Large intestine (tissue), 12 donors: ENCODE data around the gene ZNF677. TPM values are rescaled to one million over a fixed set of nuclear protein-coding genes. Genes with fewer than 3 reads are reported as not detected.
A peak's percentile ranks its signal among the peaks of the same experiment; 100 is the strongest.
"Not testable (repeated sequence)": the region's sequence is repeated elsewhere in the genome, so short reads cannot be mapped to it uniquely, and the experiment has no call there.

ENCODE experiments used
- DNase-seq, 2 donors: peaks; one replicate each; pipeline versions ENCODE4 v3.0.0 to v3.0.0-alpha.2; 2013
- H3K27ac ChIP-seq: one replicate; pipeline ENCODE4 v1.5.1; 2013; ENCODE audit warnings: low read length
- H3K27me3 ChIP-seq: 2 replicates; pipeline ENCODE4 v1.6.1; 2013; ENCODE audit warnings: low read length; ENCODE audit not compliant: control insufficient read depth, insufficient read depth
- H3K36me3 ChIP-seq: 2 replicates; pipeline ENCODE4 v1.6.1; 2013; ENCODE audit warnings: low read length; ENCODE audit not compliant: control insufficient read depth, insufficient read depth
- H3K4me1 ChIP-seq: one replicate; pipeline ENCODE4 v1.6.1; 2013; ENCODE audit warnings: low read length; ENCODE audit not compliant: control insufficient read depth, insufficient read depth
- H3K4me3 ChIP-seq: one replicate; pipeline ENCODE4 v1.5.1; 2013; ENCODE audit warnings: low read length
- H3K9me3 ChIP-seq: one replicate; pipeline ENCODE4 v1.6.1; 2013; ENCODE audit warnings: mild to moderate bottlenecking, low read depth, low read length, moderate library complexity; ENCODE audit not compliant: control insufficient read depth
- WGBS: methylation state at CpG from one replicate; pipeline ENCODE4 v1.1.5; 2013; ENCODE audit warnings: low lambda C conversion rate; ENCODE audit not compliant: insufficient coverage; 5-methylcytosine and 5-hydroxymethylcytosine counted together
- long read RNA-seq, 11 donors: transcript quantifications; one replicate each; lab custom pipeline, GENCODE V29; 2026
- polyA plus RNA-seq: library from polyadenylated mRNA; unstranded; fragments of 120-200 nt; gene quantifications from one replicate; pipeline ENCODE4 v1.2.1, GENCODE V29; 2013

The ZNF677 gene
- 27.8 TPM for polyA plus RNA-seq
- long read RNA-seq, donor 1, partial matches to known transcripts, result 0 of 6 reads
- long read RNA-seq, donor 1, other reads (novel, unspliced or antisense), result 0 of 6 reads
- long read RNA-seq, donor 2, transcript ZNF677-209 (1 exons, 3,207 nt), result major isoform, 12 of 19 reads
- long read RNA-seq, donor 2, partial matches to known transcripts, result 0 of 19 reads
- long read RNA-seq, donor 2, other reads (novel, unspliced or antisense), result 0 of 19 reads
- long read RNA-seq, donor 3, transcript ZNF677-209 (1 exons, 3,207 nt), result major isoform, 12 of 23 reads
- long read RNA-seq, donor 3, partial matches to known transcripts, result 0 of 23 reads
- long read RNA-seq, donor 3, other reads (novel, unspliced or antisense), result 0 of 23 reads
- long read RNA-seq, donor 4, partial matches to known transcripts, result 0 of 2 reads
- long read RNA-seq, donor 4, other reads (novel, unspliced or antisense), result 0 of 2 reads
- long read RNA-seq, donor 5, partial matches to known transcripts, result 0 of 4 reads
- long read RNA-seq, donor 5, other reads (novel, unspliced or antisense), result 0 of 4 reads
- long read RNA-seq, donor 6, transcript ZNF677-209 (1 exons, 3,207 nt), result major isoform, 8 of 14 reads
- long read RNA-seq, donor 6, partial matches to known transcripts, result 0 of 14 reads
- long read RNA-seq, donor 6, other reads (novel, unspliced or antisense), result 0 of 14 reads
- long read RNA-seq, donor 7, partial matches to known transcripts, result 0 of 4 reads
- long read RNA-seq, donor 7, other reads (novel, unspliced or antisense), result 0 of 4 reads
- long read RNA-seq, donor 8, transcript ZNF677-209 (1 exons, 3,207 nt), result major isoform, 14 of 19 reads
- long read RNA-seq, donor 8, partial matches to known transcripts, result 0 of 19 reads
- long read RNA-seq, donor 8, other reads (novel, unspliced or antisense), result 0 of 19 reads
- long read RNA-seq, donor 9, transcript ZNF677-209 (1 exons, 3,207 nt), result major isoform, 8 of 14 reads
- long read RNA-seq, donor 9, partial matches to known transcripts, result 0 of 14 reads
- long read RNA-seq, donor 9, other reads (novel, unspliced or antisense), result 0 of 14 reads
- long read RNA-seq, donor 10, partial matches to known transcripts, result 0 of 17 reads
- long read RNA-seq, donor 10, other reads (novel, unspliced or antisense), result 0 of 17 reads
- long read RNA-seq, donor 11, partial matches to known transcripts, result 0 of 6 reads
- long read RNA-seq, donor 11, other reads (novel, unspliced or antisense), result 0 of 6 reads

- peaks cover 22% of the 10 kb centered on the region for H3K36me3 ChIP-seq
- DNase-seq, result peak; percentile 89 to 91
- no peaks in the 10 kb centered on the region for H3K27me3 ChIP-seq
- H3K9me3 ChIP-seq, result peaks cover 18% of the 10 kb centered on the region
- peak within 1 kb of the TSS; percentile 79 for H3K4me3 ChIP-seq
- H3K4me1 ChIP-seq, result no peaks in the 10 kb centered on the region
- WGBS, result no CpG with 5 or more reads among the region's 72 CpGs
- H3K27ac ChIP-seq, result peak within 1 kb of the TSS; percentile 75
Observed at GRCh38 chr19:53254411-53255341, at the start of gene ZNF677. Gene ZNF677, minus strand, starts transcription at chr19:53254873. Its CDS starts 3,323 bp downstream, at chr19:53251550.

GRCh38 chr19:53301341-53301740 is 46.7 kb upstream of the ZNF677 start:
- not testable (repeated sequence) for H3K9me3 ChIP-seq, H3K27me3 ChIP-seq, DNase-seq, H3K4me1 ChIP-seq, H3K36me3 ChIP-seq, H3K4me3 ChIP-seq, H3K27ac ChIP-seq
- WGBS, result no CpG with 5 or more reads among the region's 8 CpGs

- DNase-seq, result no peak
- H3K4me3 ChIP-seq, result no peak overlapping the region
- no peak overlapping the region for H3K27ac ChIP-seq
- peaks cover 22% of the 10 kb centered on the region for H3K9me3 ChIP-seq
- 66% methylated on average over 4 of the region's 7 CpGs for WGBS
- no peaks in the 10 kb centered on the region for H3K4me1 ChIP-seq
- no peaks in the 10 kb centered on the region for H3K27me3 ChIP-seq
- no peaks in the 10 kb centered on the region for H3K36me3 ChIP-seq
Observed at GRCh38 chr19:53294786-53295441, 40.2 kb upstream of the ZNF677 start.

GRCh38 chr19:53290758-53291549 is 36.3 kb upstream of the ZNF677 start:
- 81% methylated on average over 6 of the region's 47 CpGs for WGBS
- Histone ChIP-seq H3K4me1 (no peaks in the 10 kb centered on the region), H3K4me3 (no peak overlapping the region), H3K36me3 (no peaks in the 10 kb centered on the region), H3K9me3 (peaks cover 22% of the 10 kb centered on the region), H3K27me3 (no peaks in the 10 kb centered on the region), H3K27ac (no peak overlapping the region)
- DNase-seq, result no peak

GRCh38 chr19:53285087-53285486 is 30.4 kb upstream of the ZNF677 start:
- no peaks in the 10 kb centered on the region for H3K9me3 ChIP-seq
- no peak overlapping the region for H3K27ac ChIP-seq
- no peaks in the 10 kb centered on the region for H3K27me3 ChIP-seq
- no CpG with 5 or more reads among the region's 4 CpGs for WGBS
- H3K4me3 ChIP-seq, result no peak overlapping the region
- no peak for DNase-seq
- no peaks in the 10 kb centered on the region for H3K4me1 ChIP-seq
- H3K36me3 ChIP-seq, result no peaks in the 10 kb centered on the region

GRCh38 chr19:53281947-53282346 is 27.3 kb upstream of the ZNF677 start:
- H3K4me3 ChIP-seq, H3K9me3 ChIP-seq, H3K27me3 ChIP-seq, DNase-seq, H3K4me1 ChIP-seq, H3K36me3 ChIP-seq, H3K27ac ChIP-seq: not testable (repeated sequence)
- WGBS, result no CpG with 5 or more reads among the region's 8 CpGs

- no peaks in the 10 kb centered on the region for H3K36me3 ChIP-seq
- no peaks in the 10 kb centered on the region for H3K27me3 ChIP-seq
- H3K4me3 ChIP-seq, result no peak overlapping the region
- no peaks in the 10 kb centered on the region for H3K4me1 ChIP-seq
- WGBS, result no CpG with 5 or more reads among the region's 2 CpGs
- no peak overlapping the region for H3K27ac ChIP-seq
- H3K9me3 ChIP-seq, result peaks cover 11% of the 10 kb centered on the region
- DNase-seq, result no peak
Observed at GRCh38 chr19:53275480-53275879, 20.8 kb upstream of the ZNF677 start.

GRCh38 chr19:53272044-53272443 is 17.4 kb upstream of the ZNF677 start:
- Histone ChIP-seq H3K36me3 (no peaks in the 10 kb centered on the region), H3K4me3 (no peak overlapping the region), H3K27me3 (no peaks in the 10 kb centered on the region), H3K27ac (no peak overlapping the region), H3K9me3 (peaks cover 17% of the 10 kb centered on the region), H3K4me1 (no peaks in the 10 kb centered on the region)
- WGBS, result 93% methylated on average over 3 of the region's 9 CpGs
- DNase-seq, result no peak

GRCh38 chr19:53269861-53270260 is 15.2 kb upstream of the ZNF677 start:
- H3K27me3 ChIP-seq, H3K4me3 ChIP-seq, H3K36me3 ChIP-seq, DNase-seq, H3K4me1 ChIP-seq, H3K27ac ChIP-seq: not testable (repeated sequence)
- H3K9me3 ChIP-seq, result peaks cover 17% of the 10 kb centered on the region
- WGBS, result no CpG with 5 or more reads among the region's 27 CpGs
